HepG2 (cell line): ENCODE data around the gene IFIT2. TPM values are rescaled to one million over a fixed set of nuclear protein-coding genes. Genes with fewer than 3 reads are reported as not detected.

ENCODE experiments used
- DNMT1 ChIP-seq: sonication (generic); formaldehyde crosslinking; IDR thresholded peaks from 2 replicates; pipeline ENCODE4 v1.5.1; 2020; ENCODE audit warnings: mild to moderate bottlenecking, missing genetic modification reagents
- EED ChIP-seq: sonication (generic); formaldehyde crosslinking; IDR thresholded peaks from 2 replicates; pipeline ENCODE4 v1.5.0; 2020; ENCODE audit warnings: mild to moderate bottlenecking, missing genetic modification reagents
- ETV6 ChIP-seq: sonication (generic); formaldehyde crosslinking; conservative IDR thresholded peaks from 2 replicates; pipeline ENCODE4 v1.4.0; 2020; ENCODE audit warnings: missing genetic modification reagents
- FOXP4 ChIP-seq: sonication (generic); formaldehyde crosslinking; IDR thresholded peaks from 2 replicates; pipeline ENCODE4 v1.4.0; 2020; ENCODE audit warnings: missing genetic modification reagents
- HDAC2 ChIP-seq: sonication (generic); formaldehyde crosslinking; IDR thresholded peaks from 2 replicates; pipeline ENCODE4 v1.4.0; 2020; ENCODE audit warnings: missing genetic modification reagents
- HES4 ChIP-seq: sonication (generic); formaldehyde crosslinking; IDR thresholded peaks from 2 replicates; pipeline ENCODE4 v1.9.0; 2021; ENCODE audit warnings: mild to moderate bottlenecking, missing genetic modification reagents, borderline replicate concordance
- HMG20B ChIP-seq: conservative IDR thresholded peaks from 2 replicates; pipeline ENCODE4 v1.6.1; 2016; ENCODE audit warnings: missing genetic modification reagents, missing compliant biosample characterization
- HOXA9 ChIP-seq: sonication (generic); formaldehyde crosslinking; IDR thresholded peaks from 2 replicates; pipeline ENCODE4 v1.8.1; 2022; ENCODE audit warnings: missing genetic modification reagents, mild to moderate bottlenecking, moderate library complexity, borderline replicate concordance
- KDM5B ChIP-seq: sonication (generic); formaldehyde crosslinking; IDR thresholded peaks from 2 replicates; pipeline ENCODE4 v1.4.0; 2020; ENCODE audit warnings: missing genetic modification reagents, mild to moderate bottlenecking, borderline replicate concordance
- NBN ChIP-seq: fragments of 450-650 bp; conservative IDR thresholded peaks from 2 replicates; pipeline ENCODE4 v1.6.1; 2017
- NFIC ChIP-seq: IDR thresholded peaks from 2 replicates; pipeline ENCODE4 v1.6.1; 2012; ENCODE audit warnings: mild to moderate bottlenecking, low read length, inconsistent platforms
- NFKBIZ ChIP-seq: IDR thresholded peaks from 2 replicates; pipeline ENCODE4 v1.6.1; 2018; ENCODE audit warnings: missing genetic modification reagents, missing compliant biosample characterization
- NR2F6 ChIP-seq, 2 experiments: IDR thresholded peaks; 2 replicates each; pipeline ENCODE4 v1.6.1; 2016; ENCODE audit warnings: antibody characterized with exemption in 1 of 2, mild to moderate bottlenecking in 1 of 2
- PHF20 ChIP-seq: sonication (generic); formaldehyde crosslinking; IDR thresholded peaks from 2 replicates; pipeline ENCODE4 v1.5.0; 2020; ENCODE audit warnings: mild to moderate bottlenecking, missing genetic modification reagents
- POLR2AphosphoS5 ChIP-seq: IDR thresholded peaks from 2 replicates; pipeline ENCODE4 v1.6.1; 2012; ENCODE audit warnings: low read depth, low read length
- PRMT3 ChIP-seq: sonication (generic); formaldehyde crosslinking; IDR thresholded peaks from 2 replicates; pipeline ENCODE4 v1.8.1; 2022; ENCODE audit warnings: low read depth, mild to moderate bottlenecking, moderate library complexity, missing genetic modification reagents, borderline replicate concordance
- TMF1 ChIP-seq: sonication (generic); formaldehyde crosslinking; IDR thresholded peaks from 2 replicates; pipeline ENCODE4 v1.8.1; 2022; ENCODE audit warnings: low read depth, missing genetic modification reagents
- TOPORS ChIP-seq: sonication (generic); formaldehyde crosslinking; IDR thresholded peaks from 2 replicates; pipeline ENCODE4 v1.8.0; 2023; ENCODE audit warnings: mild to moderate bottlenecking, missing genetic modification reagents
- ZNF367 ChIP-seq: sonication (generic); formaldehyde crosslinking; IDR thresholded peaks from 2 replicates; pipeline ENCODE4 v1.4.0; 2020; ENCODE audit warnings: missing genetic modification reagents, borderline replicate concordance
- ZNF530 ChIP-seq: sonication (generic); formaldehyde crosslinking; IDR thresholded peaks from 2 replicates; pipeline ENCODE4 v1.5.0; 2020; ENCODE audit warnings: low read depth, mild to moderate bottlenecking, missing genetic modification reagents
- ZNF569 ChIP-seq: sonication (generic); formaldehyde crosslinking; IDR thresholded peaks from 2 replicates; pipeline ENCODE4 v1.5.0; 2020; ENCODE audit warnings: mild to moderate bottlenecking, missing genetic modification reagents, moderate library complexity, borderline replicate concordance
- ZNF83 ChIP-seq: sonication (generic); formaldehyde crosslinking; IDR thresholded peaks from 2 replicates; pipeline ENCODE4 v1.4.0; 2020; ENCODE audit warnings: missing genetic modification reagents, mild to moderate bottlenecking, borderline replicate concordance
- ZSCAN9 ChIP-seq: IDR thresholded peaks from 2 replicates; pipeline ENCODE4 v1.6.1; 2016; ENCODE audit warnings: borderline replicate concordance
- ZZZ3 ChIP-seq: sonication (generic); formaldehyde crosslinking; IDR thresholded peaks from 2 replicates; pipeline ENCODE4 v1.4.0; 2020; ENCODE audit warnings: missing genetic modification reagents, mild to moderate bottlenecking, borderline replicate concordance
- polyA plus RNA-seq, 8 experiments: library from polyadenylated mRNA; depleted of rRNA in 3 of 8; stranded (reverse) in 7 of 8; unstranded in 1 of 8; fragments of >200 nt; fragmentation: Illumina TruSeq in 4 of 8; extraction: Trizol in 4 of 8; gene quantifications; 2 replicates each; pipeline versions ENCODE4 v1.2.1 to v1.2.3, GENCODE V29; 2011 to 2016; ENCODE audit warnings: low read depth in 4 of 8, missing spikeins in 1 of 8, mixed read lengths in 1 of 8; ENCODE audit not compliant: insufficient read depth in 1 of 8
- total RNA-seq, 5 experiments: library from RNA; depleted of rRNA; stranded (reverse); fragments of >200 nt; fragmentation: Illumina TruSeq; extraction: Trizol; gene quantifications; 2 replicates each; pipeline ENCODE4 v1.2.3, GENCODE V29; 2016; ENCODE audit warnings: low read depth in 1 of 5
- TF ChIP-seq, protein P1 (sequence below): IDR thresholded peaks from 2 replicates; pipeline ENCODE4 v1.6.1; 2018; ENCODE audit warnings: missing genetic modification reagents, mild to moderate bottlenecking, missing compliant biosample characterization
- TF ChIP-seq, protein P2 (sequence below): sonication (generic); formaldehyde crosslinking; IDR thresholded peaks from 2 replicates; pipeline ENCODE4 v1.5.0; 2020; ENCODE audit warnings: missing genetic modification reagents
- TF ChIP-seq, protein P3 (sequence below): sonication (generic); formaldehyde crosslinking; IDR thresholded peaks from 2 replicates; pipeline ENCODE4 v1.4.0; 2020; ENCODE audit warnings: mild to moderate bottlenecking, missing genetic modification reagents
- TF ChIP-seq, protein P4 (sequence below): IDR thresholded peaks from 2 replicates; pipeline ENCODE4 v1.6.1; 2016; ENCODE audit warnings: missing compliant biosample characterization, missing genetic modification reagents, borderline replicate concordance

Gene IFIT2
- total and polyA plus RNA-seq, 2 of the 13 experiments (the other 11 are each of a cell fraction or from before 2014, with no cell fraction given) = 0.04 to 0.15 TPM

DNA sequence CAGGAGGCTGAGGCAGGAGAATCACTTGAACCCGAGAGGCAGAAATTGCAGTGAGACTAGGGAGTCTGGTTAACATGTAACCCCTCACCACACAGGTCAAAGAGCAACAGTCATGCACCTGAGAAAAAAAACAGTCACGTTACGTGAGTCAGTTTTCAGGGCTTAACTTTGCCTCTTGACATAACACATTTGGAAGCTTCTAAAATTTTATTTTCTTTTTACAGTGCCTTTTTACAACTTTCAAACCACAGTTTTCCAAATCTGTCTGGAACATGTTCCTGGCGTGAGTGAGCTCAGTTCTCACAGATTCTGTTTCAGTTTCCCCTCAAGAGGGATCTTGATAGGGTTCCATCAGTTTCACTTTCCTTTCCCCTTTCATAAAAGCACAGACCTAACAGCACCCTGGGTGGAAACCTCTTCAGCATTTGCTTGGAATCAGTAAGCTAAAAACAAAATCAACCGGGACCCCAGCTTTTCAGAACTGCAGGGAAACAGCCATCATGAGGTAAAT lies 30.3 kb downstream of the IFIT2 start (continued):
- TF ChIP-seq HOXA9 (no peak), NFIC (no peak), HES4 (CRISPR knock-in tag) (no peak), ZSCAN9 (CRISPR knock-in tag) (no peak), FOXP4 (peak; percentile 35; the same call in 1 of the 2 replicates), ZNF530 (CRISPR knock-in tag) (no peak), NBN (no peak), PRMT3 (CRISPR knock-in tag) (no peak), ZNF367 (CRISPR knock-in tag) (no peak), NFKBIZ (no peak), ZZZ3 (CRISPR knock-in tag) (no peak), TOPORS (CRISPR knock-in tag) (0 out of 2 replicates have a peak, but pooled peaks have one; percentile 55), KDM5B (CRISPR knock-in tag) (no peak), POLR2AphosphoS5 (peak; percentile 58), EED (CRISPR knock-in tag) (no peak), NR2F6 (IDR thresholded peaks at IDR 0.05) (peak; percentile 70), NR2F6 (CRISPR knock-in tag; IDR thresholded peaks at IDR 0.05) (peak; percentile 90), HDAC2 (CRISPR knock-in tag) (peak; percentile 45; the same call in 1 of the 2 replicates), DNMT1 (CRISPR knock-in tag) (no peak), ZNF83 (CRISPR knock-in tag) (no peak), HMG20B (CRISPR knock-in tag) (no peak), ZNF569 (CRISPR knock-in tag) (no peak), TMF1 (no peak), ETV6 (CRISPR knock-in tag) (no peak), PHF20 (CRISPR knock-in tag) (no peak)
- TF ChIP-seq, protein P1, sequence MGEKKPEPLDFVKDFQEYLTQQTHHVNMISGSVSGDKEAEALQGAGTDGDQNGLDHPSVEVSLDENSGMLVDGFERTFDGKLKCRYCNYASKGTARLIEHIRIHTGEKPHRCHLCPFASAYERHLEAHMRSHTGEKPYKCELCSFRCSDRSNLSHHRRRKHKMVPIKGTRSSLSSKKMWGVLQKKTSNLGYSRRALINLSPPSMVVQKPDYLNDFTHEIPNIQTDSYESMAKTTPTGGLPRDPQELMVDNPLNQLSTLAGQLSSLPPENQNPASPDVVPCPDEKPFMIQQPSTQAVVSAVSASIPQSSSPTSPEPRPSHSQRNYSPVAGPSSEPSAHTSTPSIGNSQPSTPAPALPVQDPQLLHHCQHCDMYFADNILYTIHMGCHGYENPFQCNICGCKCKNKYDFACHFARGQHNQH (CRISPR knock-in tag) = no peak
- TF ChIP-seq, protein P2, sequence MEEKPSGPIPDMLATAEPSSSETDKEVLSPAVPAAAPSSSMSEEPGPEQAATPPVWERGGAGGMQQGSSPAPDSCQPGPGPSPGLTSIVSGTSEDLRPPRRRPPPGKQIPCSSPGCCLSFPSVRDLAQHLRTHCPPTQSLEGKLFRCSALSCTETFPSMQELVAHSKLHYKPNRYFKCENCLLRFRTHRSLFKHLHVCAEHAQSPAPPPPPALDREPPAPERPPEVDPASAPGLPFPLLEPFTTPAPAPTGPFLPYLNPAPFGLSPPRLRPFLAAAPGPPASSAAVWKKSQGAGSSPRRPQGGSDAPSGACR (CRISPR knock-in tag) = no peak
- TF ChIP-seq, protein P3, sequence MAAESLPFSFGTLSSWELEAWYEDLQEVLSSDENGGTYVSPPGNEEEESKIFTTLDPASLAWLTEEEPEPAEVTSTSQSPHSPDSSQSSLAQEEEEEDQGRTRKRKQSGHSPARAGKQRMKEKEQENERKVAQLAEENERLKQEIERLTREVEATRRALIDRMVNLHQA = no peak
- TF ChIP-seq, protein P4, sequence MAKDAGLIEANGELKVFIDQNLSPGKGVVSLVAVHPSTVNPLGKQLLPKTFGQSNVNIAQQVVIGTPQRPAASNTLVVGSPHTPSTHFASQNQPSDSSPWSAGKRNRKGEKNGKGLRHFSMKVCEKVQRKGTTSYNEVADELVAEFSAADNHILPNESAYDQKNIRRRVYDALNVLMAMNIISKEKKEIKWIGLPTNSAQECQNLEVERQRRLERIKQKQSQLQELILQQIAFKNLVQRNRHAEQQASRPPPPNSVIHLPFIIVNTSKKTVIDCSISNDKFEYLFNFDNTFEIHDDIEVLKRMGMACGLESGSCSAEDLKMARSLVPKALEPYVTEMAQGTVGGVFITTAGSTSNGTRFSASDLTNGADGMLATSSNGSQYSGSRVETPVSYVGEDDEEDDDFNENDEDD (CRISPR knock-in tag) = no peak
